GM19324 (cell line): ENCODE measurements around the gene SOSTDC1.

Experiments used
- ATAC-seq: cut with Tn5 transposase; IDR thresholded peaks from one replicate; pipeline ENCODE4 v1.9.1; 2021; ENCODE audit warnings: mild to moderate bottlenecking, moderate library complexity; ENCODE audit not compliant: unreplicated experiment, low FRiP score

Gene SOSTDC1

GRCh38 chr7:16420649-16421332, 44.7 kb downstream of the SOSTDC1 start:
- ATAC-seq, result peak; percentile 90

- ATAC-seq, result no peak
Measured at GRCh38 chr7:16420329-16420648, 45.2 kb downstream of the SOSTDC1 start.

GRCh38 chr7:16419859-16420258, 45.7 kb downstream of the SOSTDC1 start:
- ATAC-seq, result no peak

GRCh38 chr7:16419126-16419525, 46.4 kb downstream of the SOSTDC1 start:
- ATAC-seq, result no peak

- no peak for ATAC-seq
Measured at GRCh38 chr7:16417906-16418305, 47.6 kb downstream of the SOSTDC1 start.

GRCh38 chr7:16416289-16417282, 49.0 kb downstream of the SOSTDC1 start:
- no peak for ATAC-seq

- ATAC-seq, result no peak
Measured at GRCh38 chr7:16412274-16413254, 53.0 kb downstream of the SOSTDC1 start.
